PFSK-1 (cell line): Measurements from ENCODE around the gene TRPM3.

Experiments used
- FOXP2 ChIP-seq: optimal IDR thresholded peaks from 2 replicates; pipeline ENCODE3; 2011; ENCODE audit warnings: borderline replicate concordance, control low read depth, inconsistent platforms; ENCODE audit not compliant: insufficient read depth; ENCODE audit errors: extremely low read length, extremely low read depth
- POLR2AphosphoS5 ChIP-seq: IDR thresholded peaks from 2 replicates; pipeline ENCODE4 v1.6.1; 2012; ENCODE audit warnings: low read depth, mild to moderate bottlenecking, control low read depth, low read length, moderate library complexity
- REST ChIP-seq, 2 experiments: IDR thresholded peaks; 2 replicates each; pipeline versions ENCODE4 v1.6.1 to v1.8.0; 2011 to 2012; ENCODE audit warnings: low read depth in 2 of 2, low read length in 2 of 2, control low read depth in 1 of 2, inconsistent platforms in 1 of 2, mild to moderate bottlenecking in 1 of 2, moderate library complexity in 1 of 2; ENCODE audit not compliant: insufficient read depth in 1 of 2
- SIN3A ChIP-seq: IDR thresholded peaks from 2 replicates; pipeline ENCODE4 v1.6.1; 2012; ENCODE audit warnings: mild to moderate bottlenecking, low read length, moderate library complexity, borderline replicate concordance; ENCODE audit not compliant: insufficient read depth
- TAF1 ChIP-seq: IDR thresholded peaks from 2 replicates; pipeline ENCODE4 v1.6.1; 2012; ENCODE audit warnings: low read length, control low read depth, borderline replicate concordance; ENCODE audit not compliant: insufficient read depth

The TRPM3 gene

GRCh38 chr9:70954126-70954525 lies 167.3 kb downstream of the TRPM3 start:
- no peak for TF ChIP-seq POLR2AphosphoS5

- TF ChIP-seq POLR2AphosphoS5 (no peak), REST (IDR thresholded peaks at IDR 0.05; ENCODE audit: insufficient read depth in 1 of 2, low read depth in 2 of 2, low read length in 2 of 2) (no peak), SIN3A (no peak), TAF1 (no peak), FOXP2 (no peak)
Measured at GRCh38 chr9:70951749-70952727, 169.4 kb downstream of the TRPM3 start.

- no peak for TF ChIP-seq SIN3A
- TF ChIP-seq REST (IDR thresholded peaks at IDR 0.05; ENCODE audit: insufficient read depth in 1 of 2, low read depth in 2 of 2, low read length in 2 of 2): no peak
- TF ChIP-seq FOXP2: no peak
- no peak for TF ChIP-seq TAF1
- no peak for TF ChIP-seq POLR2AphosphoS5
Measured at GRCh38 chr9:70950270-70950669, 171.2 kb downstream of the TRPM3 start.

GRCh38 chr9:70949239-70949638 lies 172.2 kb downstream of the TRPM3 start:
- TF ChIP-seq REST (IDR thresholded peaks at IDR 0.05; ENCODE audit: insufficient read depth in 1 of 2, low read depth in 2 of 2, low read length in 2 of 2) (no peak), TAF1 (no peak), FOXP2 (no peak)

- no peak for TF ChIP-seq REST (IDR thresholded peaks at IDR 0.05; ENCODE audit: insufficient read depth in 1 of 2, low read depth in 2 of 2, low read length in 2 of 2)
- TF ChIP-seq POLR2AphosphoS5: no peak
- no peak for TF ChIP-seq FOXP2
- TF ChIP-seq SIN3A: no peak
Measured at GRCh38 chr9:70948744-70949143, 172.7 kb downstream of the TRPM3 start.
